ENCODE measurements around the gene TEX53. TPM values are rescaled to one million over a fixed set of nuclear protein-coding genes. Genes with fewer than 3 reads are reported as not detected.

The TEX53 gene
- total and polyA plus RNA-seq, 10 of the 15 experiments (the other 5 are each of a cell fraction or from before 2014, with no cell fraction given) = not detected

GRCh38 chr9:114697951-114698351, 40.3 kb upstream of the TEX53 start (continued):
- TF ChIP-seq MLLT1 (IDR thresholded peaks at IDR 0.05) (no peak), POLR2AphosphoS5 (IDR thresholded peaks at IDR 0.05; ENCODE audit: low read length) (no peak), ZSCAN29 (IDR thresholded peaks at IDR 0.05) (no peak), DPF2 (IDR thresholded peaks at IDR 0.05) (no peak), JUNB (IDR thresholded peaks at IDR 0.05) (peak; percentile 82), ZBTB33 (IDR thresholded peaks at IDR 0.05) (no peak), HDAC6 (IDR thresholded peaks at IDR 0.05; ENCODE audit: unreplicated experiment) (no peak), CREB1 (IDR thresholded peaks at IDR 0.05; ENCODE audit: low read depth) (peak; percentile 16; the same call in 1 of the 2 replicates), ETV6 (conservative IDR thresholded peaks at IDR 0.05 in 1 of 2, IDR thresholded peaks at IDR 0.05 in 1 of 2; ENCODE audit: borderline replicate concordance in 1 of 2, low read depth in 1 of 2) (no peak), RAD21 (IDR thresholded peaks at IDR 0.05; ENCODE audit: insufficient read depth, low read depth, low read length) (no peak), CBFB (IDR thresholded peaks at IDR 0.05; ENCODE audit: low read depth) (peak; percentile 49; the same call in 1 of the 2 replicates), EZH2 (IDR thresholded peaks at IDR 0.05; ENCODE audit: borderline replicate concordance, control insufficient read depth, low read depth, low read length) (no peak), MTA2 (IDR thresholded peaks at IDR 0.05; ENCODE audit: low read depth) (peak; percentile 70; the same call in 1 of the 2 replicates), EP300 (IDR thresholded peaks at IDR 0.05; ENCODE audit: borderline replicate concordance in 1 of 2, control insufficient read depth in 1 of 2, low read depth in 2 of 2, low read length in 2 of 2) (peak; percentile 4 to 64; a peak in 2 of 4 replicates), RCOR1 (conservative IDR thresholded peaks at IDR 0.05; ENCODE audit: low read depth, low read length) (no peak), PKNOX1 (IDR thresholded peaks at IDR 0.05) (no peak), ZBTB40 (IDR thresholded peaks at IDR 0.05; ENCODE audit: borderline replicate concordance) (no peak), EED (IDR thresholded peaks at IDR 0.05; ENCODE audit: low read depth) (peak; percentile 39; the same call in 1 of the 2 replicates), ZNF24 (IDR thresholded peaks at IDR 0.05) (no peak), NR2C2 (IDR thresholded peaks at IDR 0.05; ENCODE audit: borderline replicate concordance, control insufficient read depth, insufficient read length, low read depth) (no peak), NFIC (IDR thresholded peaks at IDR 0.05; ENCODE audit: low read depth, low read length) (peak; percentile 68; the same call in 1 of the 2 replicates), RBBP5 (conservative IDR thresholded peaks at IDR 0.05) (no peak)

Data from GM12878 (cell line).